ENCODE results near the gene B4GALNT1. TPM values are rescaled to one million over a fixed set of nuclear protein-coding genes. Genes with fewer than 3 reads are reported as not detected.

Gene B4GALNT1
- total and polyA plus RNA-seq, 9 of the 15 experiments (the other 6 are each of a cell fraction or from before 2014, with no cell fraction given): 1.0 to 32.2 (median 9.8) TPM

GRCh38 chr12:57632073-57632957 lies 686 bp downstream of the B4GALNT1 start (continued):
- TF ChIP-seq MNT (conservative IDR thresholded peaks at IDR 0.05): 0 out of 4 replicates have a peak, but pooled peaks of 1 of the 2 experiments have one; percentile 1
- no peak for TF ChIP-seq HIVEP1 (CRISPR knock-in tag; IDR thresholded peaks at IDR 0.05)
- TF ChIP-seq FOXM1 (IDR thresholded peaks at IDR 0.05; ENCODE audit: low read depth): no peak
- TF ChIP-seq FOXM1 (CRISPR knock-in tag; IDR thresholded peaks at IDR 0.05; ENCODE audit: low read depth): no peak
- no peak for TF ChIP-seq ZNF740 (CRISPR knock-in tag; IDR thresholded peaks at IDR 0.05)
- TF ChIP-seq ZNF740 (tag; IDR thresholded peaks at IDR 0.05): no peak
- no peak for TF ChIP-seq SETDB1 (IDR thresholded peaks at IDR 0.05; ENCODE audit: low read length)
- no peak for TF ChIP-seq ZBTB17 (CRISPR knock-in tag; IDR thresholded peaks at IDR 0.05)
